Aorta (tissue), 5 donors: ENCODE data around the gene SLCO1B3. TPM values are rescaled to one million over a fixed set of nuclear protein-coding genes. Genes with fewer than 3 reads are reported as not detected.

ENCODE experiments used
- ATAC-seq: fragments of 200-7000 bp; cut with Tn5 transposase; one replicate; pipeline ENCODE4 v1.9.1; 2022; ENCODE audit warnings: moderate library complexity; ENCODE audit not compliant: low FRiP score
- DNase-seq, 2 donors: peaks; one replicate each; pipeline ENCODE4 v3.0.0-alpha.2; 2020
- H3K27ac ChIP-seq, 2 donors: one replicate each; pipeline ENCODE4 v1.5.1; 2013; ENCODE audit warnings: low read length in 2 of 2, mild to moderate bottlenecking in 2 of 2, moderate library complexity in 2 of 2, control low read depth in 1 of 2, inconsistent platforms in 1 of 2, low read depth in 1 of 2
- H3K27me3 ChIP-seq, 2 donors: one replicate each; pipeline ENCODE4 v1.6.1; 2013; ENCODE audit warnings: control low read depth in 1 of 2, low read length in 1 of 2, mild to moderate bottlenecking in 1 of 2, moderate library complexity in 1 of 2; ENCODE audit not compliant: insufficient read depth in 2 of 2, control insufficient read depth in 1 of 2
- H3K36me3 ChIP-seq, 2 donors: one replicate each; pipeline ENCODE4 v1.6.1; 2013; ENCODE audit warnings: control low read depth in 1 of 2, low read length in 1 of 2, mild to moderate bottlenecking in 1 of 2; ENCODE audit not compliant: insufficient read depth in 2 of 2, control insufficient read depth in 1 of 2
- H3K4me1 ChIP-seq, 2 donors: one replicate each; pipeline ENCODE4 v1.6.1; 2013; ENCODE audit warnings: low read length in 2 of 2, control low read depth in 1 of 2, mild to moderate bottlenecking in 1 of 2, moderate library complexity in 1 of 2; ENCODE audit not compliant: insufficient read depth in 2 of 2, control insufficient read depth in 1 of 2
- H3K4me3 ChIP-seq, 2 donors: one replicate each; pipeline ENCODE4 v1.5.1; 2013; ENCODE audit warnings: low read length in 2 of 2, control low read depth in 1 of 2, mild to moderate bottlenecking in 1 of 2
- H3K9me3 ChIP-seq: one replicate; pipeline ENCODE4 v1.6.1; 2013; ENCODE audit warnings: mild to moderate bottlenecking, low read length; ENCODE audit not compliant: control insufficient read depth
- WGBS, 2 donors: extraction: QIAGEN DNeasy Blood & Tissue Kit; methylation state at CpG; one replicate each; pipeline ENCODE4 v1.1.7; 2013; 5-methylcytosine and 5-hydroxymethylcytosine counted together
- intact Hi-C, 2 donors: fragments of 100-400 bp; cut with DNase I; formaldehyde crosslinking; loops; one replicate each; pipeline versions ENCODE4 v1.14.2 to v1.15.0; 2022
- polyA plus RNA-seq, 2 donors: library from polyadenylated mRNA; stranded (reverse); fragments of 200-250 nt; gene quantifications; one replicate each; pipeline ENCODE4 v1.2.3, GENCODE V29; 2013
- total RNA-seq, 2 donors: library from RNA; stranded (reverse); fragmentation: NEBNext Ultra II Directional; extraction: Animal tissue kit (Norgen Biotek cat#: 25700); gene quantifications; one replicate each; pipeline ENCODE4 v1.2.1, GENCODE V29; 2021
- donor health status: healthy with polysubstance abuse.
- donor health status: Bipolar disorder and iron deficiency.
- donor health status: DM: no; HTN: no; CAD: no.
- donor health status: DM: no; HTN: no; CAD: no.
- donor health status: DM: yes; HTN: yes; CAD: no.

SLCO1B3 gene
- total and polyA plus RNA-seq, 4 donors = 0.13 TPM; not detected in 3

DNA sequence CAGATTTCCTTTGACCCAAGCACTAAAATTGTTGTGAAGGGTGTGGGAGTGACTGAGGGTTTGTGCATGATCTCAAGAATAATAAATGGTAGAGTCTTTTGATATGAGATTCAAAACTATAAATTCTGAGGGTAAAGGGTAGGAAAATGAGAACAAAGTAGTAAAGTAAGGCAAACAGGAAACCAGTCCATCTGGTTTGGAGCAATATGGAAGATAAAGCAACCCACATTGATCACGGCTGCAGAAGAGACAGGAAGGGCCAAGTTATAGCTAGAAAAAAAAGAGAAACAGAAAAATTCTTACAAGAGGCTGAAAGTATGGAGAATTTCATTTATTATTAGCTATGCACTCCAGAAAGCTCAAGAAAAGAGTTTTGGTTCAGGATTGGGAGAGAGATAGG is 4.6 kb upstream of the SLCO1B3 start:
- H3K4me3 ChIP-seq = no peak overlapping the region
- ATAC-seq = no peak
- intact Hi-C loops = no loop called here
- H3K9me3 ChIP-seq = no peaks in the 10 kb centered on the region
- H3K27ac ChIP-seq = no peak overlapping the region
- no peaks in the 10 kb centered on the region for H3K36me3 ChIP-seq
- no peak for DNase-seq
- no peaks in the 10 kb centered on the region for H3K4me1 ChIP-seq
- 74 to 89% methylated on average over 1 of the region's 1 CpG for WGBS, 2 donors
- no peaks in the 10 kb centered on the region for H3K27me3 ChIP-seq

- intact Hi-C loops = no loop called here
- DNase-seq = no peak
- ATAC-seq = no peak
- Histone ChIP-seq H3K9me3 (no peaks in the 10 kb centered on the region), H3K4me1 (no peaks in the 10 kb centered on the region), H3K27ac (no peak overlapping the region), H3K4me3 (no peak overlapping the region), H3K27me3 (no peaks in the 10 kb centered on the region), H3K36me3 (no peaks in the 10 kb centered on the region)
- 94 to 95% methylated on average over 51 of the region's 51 CpGs for WGBS, 2 donors
Observed at GRCh38 chr12:20807192-20808080, 3.1 kb upstream of the SLCO1B3 start.

DNA sequence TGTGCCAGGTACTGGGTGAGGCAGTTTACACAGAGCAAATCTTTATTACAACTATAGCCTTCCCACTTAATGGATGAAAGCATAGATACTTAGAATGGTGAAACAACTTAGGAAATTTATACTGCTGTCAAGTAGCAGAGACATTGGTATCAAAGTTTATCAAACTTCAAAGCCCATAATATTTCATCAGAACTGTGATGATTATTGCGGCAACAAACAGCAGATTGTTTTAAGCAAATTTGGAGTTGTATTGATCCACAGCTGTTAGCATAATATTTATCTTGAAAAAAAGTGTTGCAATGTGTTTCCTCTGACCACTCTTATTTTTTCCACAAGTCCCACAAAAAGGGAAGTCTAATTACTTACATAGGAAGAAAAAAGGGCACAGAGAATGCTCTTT is 2.0 kb upstream of the SLCO1B3 start:
- no peak for ATAC-seq
- Histone ChIP-seq H3K4me3 (no peak overlapping the region), H3K27me3 (no peaks in the 10 kb centered on the region), H3K4me1 (no peaks in the 10 kb centered on the region), H3K36me3 (no peaks in the 10 kb centered on the region), H3K9me3 (peaks cover 2% of the 10 kb centered on the region), H3K27ac (no peak overlapping the region)
- WGBS, 2 donors = 75 to 96% methylated on average over 1 of the region's 1 CpG
- no peak for DNase-seq
- intact Hi-C loops = no loop called here

DNA sequence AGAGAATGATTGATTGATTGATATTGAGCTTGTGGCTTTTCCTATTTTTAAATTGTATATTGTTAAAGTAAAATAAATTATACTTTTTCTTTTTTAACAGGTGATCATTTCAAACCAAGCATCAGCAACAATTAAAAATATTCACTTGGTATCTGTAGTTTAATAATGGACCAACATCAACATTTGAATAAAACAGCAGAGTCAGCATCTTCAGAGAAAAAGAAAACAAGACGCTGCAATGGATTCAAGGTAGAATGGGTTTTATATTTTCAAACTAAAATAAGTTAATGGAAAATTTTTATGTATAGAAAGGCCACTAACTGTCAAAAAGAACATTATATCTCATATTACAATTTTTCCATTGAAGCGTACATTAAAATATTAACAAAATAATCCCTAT is 5.1 kb downstream of the SLCO1B3 start:
- WGBS, 2 donors = 93 to 95% methylated on average over 2 of the region's 2 CpGs

DNA sequence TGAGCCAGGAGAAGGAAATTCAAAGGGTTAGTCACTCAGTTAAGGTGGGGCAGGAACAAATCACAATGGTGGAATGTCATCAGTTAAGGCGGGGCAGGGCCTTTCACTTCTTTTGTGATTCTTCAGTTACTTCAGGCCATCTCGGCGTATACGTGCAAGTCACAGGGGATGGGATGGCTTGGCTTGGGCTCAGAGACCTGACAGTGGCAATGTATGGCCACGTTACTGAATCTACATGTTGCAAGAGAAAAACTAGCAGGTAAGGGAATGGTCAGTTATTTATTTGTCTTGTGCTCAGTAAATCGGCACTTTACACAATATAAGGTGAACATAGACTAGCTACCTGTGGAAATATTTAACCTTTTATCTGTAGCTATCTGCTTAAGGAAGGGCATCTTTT is 11.9 kb downstream of the SLCO1B3 start:
- H3K27me3 ChIP-seq = no peaks in the 10 kb centered on the region
- no peak for ATAC-seq
- DNase-seq = no peak
- no peaks in the 10 kb centered on the region for H3K9me3 ChIP-seq
- no peak overlapping the region for H3K4me3 ChIP-seq
- no peak overlapping the region for H3K27ac ChIP-seq
- no peaks in the 10 kb centered on the region for H3K4me1 ChIP-seq
- intact Hi-C loops = no loop called here
- no peaks in the 10 kb centered on the region for H3K36me3 ChIP-seq
- WGBS, 2 donors = 95 to 96% methylated on average over 6 of the region's 6 CpGs

More for the DNA sequence above, 5.1 kb downstream of the SLCO1B3 start:
- no peak for ATAC-seq
- Histone ChIP-seq H3K4me3 (no peak overlapping the region), H3K4me1 (no peaks in the 10 kb centered on the region), H3K27me3 (no peaks in the 10 kb centered on the region), H3K9me3 (peaks cover 2% of the 10 kb centered on the region), H3K36me3 (no peaks in the 10 kb centered on the region), H3K27ac (no peak overlapping the region)
- DNase-seq = no peak
- intact Hi-C loops = no loop called here

- no peaks in the 10 kb centered on the region for H3K4me1 ChIP-seq
- H3K36me3 ChIP-seq = no peaks in the 10 kb centered on the region
- 72 to 73% methylated on average over 4 of the region's 4 CpGs for WGBS, 2 donors
- H3K4me3 ChIP-seq = no peak overlapping the region
- ATAC-seq (no peak), DNase-seq (no peak)
- intact Hi-C loops = no loop called here
- H3K27me3 ChIP-seq = no peaks in the 10 kb centered on the region
- H3K27ac ChIP-seq = no peak overlapping the region
- H3K9me3 ChIP-seq = no peaks in the 10 kb centered on the region
Observed at GRCh38 chr12:20822925-20823324, 12.4 kb downstream of the SLCO1B3 start.

GRCh38 chr12:20829919-20830318 is 19.4 kb downstream of the SLCO1B3 start:
- no peaks in the 10 kb centered on the region for H3K36me3 ChIP-seq
- no peak overlapping the region for H3K27ac ChIP-seq
- H3K9me3 ChIP-seq = no peaks in the 10 kb centered on the region
- H3K4me1 ChIP-seq = no peaks in the 10 kb centered on the region
- no peak overlapping the region for H3K4me3 ChIP-seq
- DNase-seq (no peak), ATAC-seq (no peak)
- intact Hi-C loops = no loop called here
- 95 to 97% methylated on average over 3 of the region's 3 CpGs for WGBS, 2 donors
- no peaks in the 10 kb centered on the region for H3K27me3 ChIP-seq

DNA sequence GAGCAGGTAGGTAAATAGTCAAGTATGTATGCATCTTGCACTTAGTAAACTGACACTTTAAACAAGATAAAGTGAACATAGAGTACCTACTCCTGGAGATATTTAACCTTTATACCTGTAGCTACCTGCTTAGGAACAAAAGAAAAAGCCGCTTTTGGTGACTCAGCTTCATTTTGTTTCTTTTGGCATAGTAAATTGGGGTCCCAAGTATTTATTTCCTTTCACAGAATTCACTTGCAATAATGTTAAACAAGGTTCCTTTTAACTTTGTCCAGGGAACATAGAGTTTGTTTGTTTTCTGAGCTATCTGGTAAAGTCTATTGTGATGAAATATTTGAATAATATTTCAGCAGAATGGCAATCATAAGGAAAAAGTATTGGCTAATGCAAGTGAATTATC is 20.0 kb downstream of the SLCO1B3 start:
- WGBS, 2 donors = 84 to 86% methylated on average over 1 of the region's 1 CpG
- no peak overlapping the region for H3K27ac ChIP-seq
- H3K27me3 ChIP-seq = no peaks in the 10 kb centered on the region
- H3K4me1 ChIP-seq = no peaks in the 10 kb centered on the region
- ATAC-seq (no peak), DNase-seq (no peak)
- intact Hi-C loops = no loop called here
- H3K36me3 ChIP-seq = no peaks in the 10 kb centered on the region
- H3K4me3 ChIP-seq = no peak overlapping the region
- no peaks in the 10 kb centered on the region for H3K9me3 ChIP-seq

DNA sequence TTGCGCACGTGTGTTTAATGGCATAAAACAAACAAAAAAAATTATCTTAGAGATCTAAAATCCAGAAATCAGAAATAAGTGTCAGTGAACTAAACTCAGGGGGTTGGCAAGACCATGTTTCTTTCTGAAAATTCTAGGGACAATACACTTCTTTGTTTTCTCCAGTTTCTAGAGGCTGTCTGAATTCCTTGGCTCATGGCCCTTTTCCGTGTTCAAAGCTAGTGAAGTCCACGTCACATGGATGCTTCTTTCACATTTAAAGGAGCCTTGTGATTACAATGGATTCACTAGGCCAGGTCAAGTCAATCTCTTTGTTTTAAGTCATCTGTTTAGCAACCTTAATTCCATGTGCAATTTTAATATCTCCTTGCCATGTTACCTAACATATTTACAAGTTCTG is 22.4 kb downstream of the SLCO1B3 start:
- intact Hi-C loops = no loop called here
- Histone ChIP-seq H3K4me1 (no peaks in the 10 kb centered on the region), H3K9me3 (no peaks in the 10 kb centered on the region), H3K27me3 (no peaks in the 10 kb centered on the region), H3K4me3 (no peak overlapping the region), H3K27ac (no peak overlapping the region), H3K36me3 (no peaks in the 10 kb centered on the region)
- DNase-seq (no peak), ATAC-seq (no peak)
- 50 to 55% methylated on average over 4 of the region's 4 CpGs for WGBS, 2 donors
